H1 (cell line): ENCODE results near the gene BTBD1.

Source experiments
- CHD2 ChIP-seq: IDR thresholded peaks from 2 replicates; pipeline ENCODE4 v1.6.1; 2012; ENCODE audit warnings: low read length, improper control_type of control experiment
- POLR2A ChIP-seq, 2 experiments: IDR thresholded peaks; 1 replicate in 1 of 2; 2 replicates in 1 of 2; pipeline ENCODE4 v1.6.1; 2011; ENCODE audit warnings: low read depth in 2 of 2, low read length in 2 of 2, mild to moderate bottlenecking in 2 of 2; ENCODE audit errors: control extremely low read depth in 1 of 2
- SUZ12 ChIP-seq: fragments of 200-600 bp; sonication (generic); IDR thresholded peaks from 2 replicates; pipeline ENCODE4 v1.6.1; 2012; ENCODE audit warnings: mild to moderate bottlenecking, inconsistent platforms, low read length, moderate library complexity, mixed read lengths
- ZNF274 ChIP-seq: IDR thresholded peaks from 2 replicates; pipeline ENCODE4 v1.7.0; 2012; ENCODE audit warnings: low read length, borderline replicate concordance; ENCODE audit errors: extremely low read depth
- TF ChIP-seq, protein P1 (sequence below): IDR thresholded peaks from 2 replicates; pipeline ENCODE4 v1.6.1; 2012; ENCODE audit warnings: inconsistent platforms

DNA sequence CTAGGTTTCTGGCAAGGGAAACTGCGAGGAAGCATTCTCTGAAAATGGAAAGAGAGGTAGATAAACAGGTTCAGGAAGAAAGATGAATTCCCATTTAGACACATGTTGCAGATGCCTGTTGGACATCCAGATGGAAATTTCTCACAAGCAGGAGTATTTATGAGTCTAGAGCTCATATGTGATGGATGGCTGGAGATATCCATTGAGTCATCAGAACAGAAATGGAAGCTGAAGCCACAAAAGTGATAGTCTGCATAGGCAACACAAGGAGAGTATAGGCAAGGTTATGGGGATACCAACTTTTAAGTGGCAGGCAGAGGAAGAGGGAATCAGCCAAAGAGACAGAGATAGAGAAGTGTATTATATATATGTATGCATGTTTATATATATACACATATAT lies 87.3 kb downstream of the BTBD1 start:
- TF ChIP-seq, protein P1, sequence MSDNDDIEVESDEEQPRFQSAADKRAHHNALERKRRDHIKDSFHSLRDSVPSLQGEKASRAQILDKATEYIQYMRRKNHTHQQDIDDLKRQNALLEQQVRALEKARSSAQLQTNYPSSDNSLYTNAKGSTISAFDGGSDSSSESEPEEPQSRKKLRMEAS, result no peak
- no peak for TF ChIP-seq SUZ12
- no peak for TF ChIP-seq CHD2
- TF ChIP-seq POLR2A (IDR thresholded peaks at IDR 0.05; ENCODE audit: control extremely low read depth in 1 of 2, low read depth in 2 of 2, low read length in 2 of 2), result no peak
- TF ChIP-seq ZNF274, result no peak
